CD4-positive, alpha-beta memory T cell (primary cell): ENCODE results near the gene ARID4A. TPM values are rescaled to one million over a fixed set of nuclear protein-coding genes. Genes with fewer than 3 reads are reported as not detected.

Experiments used
- CTCF ChIA-PET: fragments of 350-600 bp; sonication (Branson Sonifier 250); formaldehyde crosslinking; loops from one replicate; lab custom pipeline; 2021; ENCODE audit warnings: inconsistent platforms; ENCODE audit not compliant: partially characterized antibody; lab: Charles Lee
- POLR2A ChIA-PET: fragments of 350-600 bp; sonication (Branson Sonifier 250); formaldehyde crosslinking; loops from one replicate; lab custom pipeline; 2021; ENCODE audit not compliant: partially characterized antibody; lab: Charles Lee
- DNase-seq, 5 donors: peaks; one replicate each; pipeline versions ENCODE4 v3.0.0 to v3.0.0-alpha.2; 2020 to 2022; ENCODE audit warnings: mixed read lengths in 1 of 5
- H3K27ac ChIP-seq: one replicate; pipeline ENCODE4 v1.7.0; 2013; ENCODE audit warnings: low read depth, low read length
- H3K27me3 ChIP-seq: 2 replicates; pipeline ENCODE4 v1.7.0; 2013; ENCODE audit warnings: mild to moderate bottlenecking, low read length, moderate library complexity; ENCODE audit not compliant: insufficient read depth
- H3K36me3 ChIP-seq: 2 replicates; pipeline ENCODE4 v1.7.0; 2013; ENCODE audit warnings: mild to moderate bottlenecking, low read length, moderate library complexity; ENCODE audit not compliant: insufficient read depth
- H3K4me1 ChIP-seq: 2 replicates; pipeline ENCODE4 v1.7.0; 2013; ENCODE audit warnings: mild to moderate bottlenecking, low read length, moderate library complexity; ENCODE audit not compliant: insufficient read depth
- H3K4me3 ChIP-seq, 2 donors: one replicate each; pipeline ENCODE4 v1.7.0; 2013; ENCODE audit warnings: low read length in 2 of 2, mild to moderate bottlenecking in 1 of 2
- H3K9me3 ChIP-seq, 2 donors: one replicate each; pipeline ENCODE4 v1.7.0; 2013; ENCODE audit warnings: low read length in 2 of 2, control low read depth in 1 of 2; ENCODE audit not compliant: control insufficient read depth in 1 of 2
- H3K27ac Mint-ChIP-seq, 7 donors: one replicate each; pipeline ENCODE4 v1.8.0; 2020 to 2021; ENCODE audit warnings: mixed read lengths in 7 of 7, mild to moderate bottlenecking in 6 of 7, inconsistent platforms in 3 of 7, moderate library complexity in 3 of 7
- H3K27me3 Mint-ChIP-seq, 2 donors: one replicate each; pipeline ENCODE4 v1.8.0; 2020 to 2021; ENCODE audit warnings: mixed read lengths in 2 of 2
- H3K36me3 Mint-ChIP-seq, 2 donors: one replicate each; pipeline ENCODE4 v1.8.0; 2020 to 2021; ENCODE audit warnings: mixed read lengths in 2 of 2, inconsistent platforms in 1 of 2, mild to moderate bottlenecking in 1 of 2
- H3K4me1 Mint-ChIP-seq, 4 donors: one replicate each; pipeline ENCODE4 v1.8.0; 2020 to 2021; ENCODE audit warnings: mixed read lengths in 4 of 4, mild to moderate bottlenecking in 1 of 4
- H3K4me3 Mint-ChIP-seq, 8 donors: one replicate each; pipeline ENCODE4 v1.8.0; 2020 to 2021; ENCODE audit warnings: mixed read lengths in 8 of 8, mild to moderate bottlenecking in 7 of 8, moderate library complexity in 6 of 8, inconsistent platforms in 3 of 8
- H3K9me3 Mint-ChIP-seq, 8 donors: one replicate each; pipeline ENCODE4 v1.8.0; 2020 to 2021; ENCODE audit warnings: mixed read lengths in 8 of 8, mild to moderate bottlenecking in 5 of 8, inconsistent platforms in 3 of 8, moderate library complexity in 1 of 8
- intact Hi-C: fragments of 100-400 bp; cut with micrococcal nuclease; formaldehyde crosslinking; loops from one replicate; pipeline ENCODE4 v1.15.1; 2023
- polyA plus RNA-seq, 2 donors: library from polyadenylated mRNA; unstranded; fragments of 300-500 nt; fragmentation: Illumina TruSeq; gene quantifications; one replicate each; pipeline ENCODE4 v1.2.3, GENCODE V29; 2021
- total RNA-seq, 2 experiments: library from RNA; stranded (reverse); gene quantifications; one replicate each; pipeline ENCODE4 v1.2.3, GENCODE V29; 2021

The ARID4A gene
- total and polyA plus RNA-seq, 4 experiments from 2014 or later = 12.8 to 84.1 (median 58.8) TPM

GRCh38 chr14:58299401-58300330 lies 1.3 kb downstream of the ARID4A start:
- Histone ChIP-seq H3K27ac (peak overlapping the region; percentile 73), H3K9me3 (no peaks in the 10 kb centered on the region), H3K27me3 (no peaks in the 10 kb centered on the region), H3K36me3 (peaks cover 16% of the 10 kb centered on the region), H3K4me3 (peak overlapping the region; percentile 77 to 90), H3K4me1 (peaks cover 53% of the 10 kb centered on the region)
- H3K9me3 Mint-ChIP-seq = no peaks in the 10 kb centered on the region
- H3K4me3 Mint-ChIP-seq = peak overlapping the region; percentile 95 to 99 (median 98)
- peaks cover 19 to 36% of the 10 kb centered on the region in 2 donors for H3K36me3 Mint-ChIP-seq
- no peaks in the 10 kb centered on the region for H3K27me3 Mint-ChIP-seq
- ChIA-PET CTCF (interaction anchor here (0.6 to 1.6 kb wide), 4 partner anchors 14 to 93 kb away, joined by 3 to 5 read pairs (median 4); partner anchors contain the start of gene PSMA3), POLR2A (interaction anchor here (0.5 to 4.5 kb wide), 21 partner anchors 8 to 910 kb away, joined by 3 to 91 read pairs (median 11); partner anchors contain the start of genes ACTR10, KIAA0586, NAA30 and PSMA3)
- DNase-seq = peak in 1 of 5 donors; percentile 36
- peak overlapping the region; percentile 89 to 97 (median 95) for H3K27ac Mint-ChIP-seq
- peaks cover 24 to 56% (median 28%) of the 10 kb centered on the region in 4 donors for H3K4me1 Mint-ChIP-seq
- intact Hi-C loops = no loop called here

DNA sequence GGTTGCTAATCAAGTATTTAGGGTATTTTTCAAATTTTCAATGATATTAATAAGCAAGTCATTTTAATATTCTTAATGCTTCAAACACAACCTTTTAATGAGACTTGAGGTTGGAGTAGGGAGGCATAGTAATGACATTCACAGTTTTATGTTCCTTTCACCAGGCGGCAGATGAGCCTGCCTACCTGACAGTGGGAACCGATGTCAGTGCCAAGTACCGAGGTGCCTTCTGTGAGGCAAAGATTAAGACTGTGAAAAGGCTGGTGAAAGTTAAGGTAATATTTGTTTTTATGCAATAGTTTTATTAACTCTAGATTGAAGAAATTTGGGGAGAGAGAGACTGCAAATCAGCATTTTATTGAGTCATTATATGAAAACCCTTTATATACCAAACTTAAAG lies 3.1 kb downstream of the ARID4A start:
- peak overlapping the region in 1 of 7 donors; percentile 18 for H3K27ac Mint-ChIP-seq
- POLR2A ChIA-PET = interaction anchor here (4.5 kb wide), 1 partner anchor 56 kb away, joined by 91 read pairs; the partner anchor contains the start of gene PSMA3
- no peaks in the 10 kb centered on the region for H3K27me3 Mint-ChIP-seq

DNA sequence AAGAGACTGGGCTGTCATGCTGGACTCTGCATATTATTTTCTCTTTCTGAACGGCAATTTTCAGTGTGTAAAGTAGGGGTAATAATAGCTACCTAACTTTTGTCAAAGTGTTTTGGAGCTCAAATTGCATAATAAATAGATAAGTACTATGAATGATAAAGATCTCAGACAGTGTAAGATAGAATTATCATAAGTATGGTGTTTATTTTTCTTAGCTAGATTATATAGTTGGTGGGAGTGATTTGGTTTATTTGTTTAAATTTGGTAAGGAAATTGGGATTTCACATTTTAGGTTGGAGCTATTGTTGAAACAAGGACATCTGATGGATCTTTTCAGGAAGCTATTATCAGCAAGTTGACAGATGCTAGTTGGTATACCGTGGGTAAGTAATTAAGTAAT lies 7.4 kb downstream of the ARID4A start:
- POLR2A ChIA-PET = interaction anchor here (4.4 kb wide), 1 partner anchor 7 kb away, joined by 15 read pairs; the partner anchor contains the start of gene ARID4A
- no peaks in the 10 kb centered on the region for H3K9me3 Mint-ChIP-seq

More for the DNA sequence above, 3.1 kb downstream of the ARID4A start:
- intact Hi-C loops = no loop called here
- peaks cover 24 to 48% (median 28%) of the 10 kb centered on the region in 4 donors for H3K4me1 Mint-ChIP-seq
- Histone ChIP-seq H3K9me3 (no peaks in the 10 kb centered on the region), H3K4me3 (no peak overlapping the region), H3K4me1 (peaks cover 35% of the 10 kb centered on the region), H3K27ac (no peak overlapping the region), H3K36me3 (peaks cover 25% of the 10 kb centered on the region), H3K27me3 (no peaks in the 10 kb centered on the region)
- CTCF ChIA-PET = no interaction called here
- no peaks in the 10 kb centered on the region for H3K9me3 Mint-ChIP-seq
- peaks cover 22 to 42% of the 10 kb centered on the region in 2 donors for H3K36me3 Mint-ChIP-seq
- DNase-seq = no peak
- no peak overlapping the region for H3K4me3 Mint-ChIP-seq

DNA sequence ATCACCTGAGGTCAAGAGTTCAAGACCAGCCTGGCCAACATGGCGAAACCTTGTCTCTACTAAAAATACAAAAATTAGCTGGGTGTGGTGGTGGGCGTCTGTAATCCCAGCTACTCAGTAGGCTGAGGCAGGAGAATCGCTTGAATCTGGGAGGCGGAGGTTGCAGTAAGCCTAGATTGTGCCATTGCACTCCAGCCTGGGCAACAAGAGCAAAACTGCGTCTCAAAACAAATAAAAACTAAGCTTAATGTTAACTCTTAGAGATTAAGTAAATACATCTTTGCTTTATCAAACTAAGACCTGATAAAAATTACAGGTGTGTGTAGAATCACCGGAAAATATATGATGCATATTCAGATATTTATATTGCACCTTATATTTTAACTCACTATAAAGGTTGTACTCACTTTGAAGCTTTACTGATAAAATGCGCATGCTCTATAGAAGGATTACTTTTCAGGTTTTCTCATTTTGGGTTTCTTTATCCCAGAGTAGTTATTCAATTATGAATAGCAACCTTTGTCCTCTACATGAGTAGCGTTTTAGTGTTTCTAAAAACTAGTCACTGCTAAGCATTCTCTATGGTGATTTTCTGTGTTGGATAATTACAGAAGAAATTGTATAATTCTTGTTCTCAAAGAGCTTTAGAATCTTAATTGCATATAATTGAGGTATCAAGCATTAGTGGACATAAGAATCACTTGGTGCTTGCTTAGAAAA lies 9.4 kb downstream of the ARID4A start:
- intact Hi-C loops = no loop called here
- ChIA-PET POLR2A (interaction anchor here (4.4 kb wide), 1 partner anchor 9 kb away, joined by 15 read pairs; the partner anchor contains the start of gene ARID4A), CTCF (no interaction called here)
- Histone ChIP-seq H3K27ac (no peak overlapping the region), H3K4me1 (peaks cover 8% of the 10 kb centered on the region), H3K9me3 (no peaks in the 10 kb centered on the region), H3K27me3 (no peaks in the 10 kb centered on the region), H3K4me3 (no peak overlapping the region), H3K36me3 (peaks cover 33% of the 10 kb centered on the region)
- no peaks in the 10 kb centered on the region for H3K27me3 Mint-ChIP-seq
- DNase-seq = no peak
- H3K27ac Mint-ChIP-seq = peak overlapping the region in 1 of 7 donors; percentile 87
- H3K4me3 Mint-ChIP-seq = no peak overlapping the region
- H3K4me1 Mint-ChIP-seq = peaks cover 14 to 44% (median 19%) of the 10 kb centered on the region in 4 donors
- H3K9me3 Mint-ChIP-seq = no peaks in the 10 kb centered on the region
- H3K36me3 Mint-ChIP-seq = peaks cover 29 to 62% of the 10 kb centered on the region in 2 donors

More for the DNA sequence above, 7.4 kb downstream of the ARID4A start:
- H3K27ac ChIP-seq = no peak overlapping the region
- H3K36me3 ChIP-seq = peaks cover 40% of the 10 kb centered on the region
- H3K4me3 Mint-ChIP-seq = no peak overlapping the region
- intact Hi-C loops = no loop called here
- no peak for DNase-seq
- no peak overlapping the region for H3K4me3 ChIP-seq
- H3K27me3 ChIP-seq = no peaks in the 10 kb centered on the region
- H3K4me1 ChIP-seq = peaks cover 18% of the 10 kb centered on the region
- peak overlapping the region in 3 of 7 donors; percentile 23 to 43 (median 23) for H3K27ac Mint-ChIP-seq
- peaks cover 29 to 65% of the 10 kb centered on the region in 2 donors for H3K36me3 Mint-ChIP-seq
- CTCF ChIA-PET = interaction anchor here (1.1 kb wide), 1 partner anchor 57 kb away, joined by 4 read pairs; no protein-coding TSS in a partner anchor
- no peaks in the 10 kb centered on the region for H3K9me3 ChIP-seq
- H3K27me3 Mint-ChIP-seq = no peaks in the 10 kb centered on the region
- peaks cover 16 to 51% (median 27%) of the 10 kb centered on the region in 4 donors for H3K4me1 Mint-ChIP-seq

DNA sequence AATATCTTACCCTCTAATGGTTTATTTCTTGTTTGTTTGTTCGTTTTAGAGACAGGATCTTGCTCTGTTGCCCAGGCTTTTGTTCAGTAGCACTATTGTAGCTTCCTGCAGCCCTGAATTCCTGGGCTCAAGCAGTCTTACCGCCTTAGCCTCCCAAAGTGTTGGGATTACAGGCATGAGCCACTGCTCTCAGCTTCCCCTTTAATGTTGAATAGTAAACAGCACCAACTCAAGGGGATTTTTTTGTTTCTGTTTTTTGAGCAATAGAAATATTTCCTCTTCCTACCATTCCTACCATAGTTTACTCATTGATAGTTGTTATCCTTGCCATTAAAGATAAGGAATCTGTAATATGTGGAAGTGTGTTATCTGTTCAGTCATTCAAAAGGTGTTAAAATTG lies 10.7 kb downstream of the ARID4A start:
- CTCF ChIA-PET = no interaction called here
- no peak overlapping the region for H3K4me3 Mint-ChIP-seq
- no peak for DNase-seq
- H3K9me3 Mint-ChIP-seq = no peaks in the 10 kb centered on the region
- H3K27me3 Mint-ChIP-seq = no peaks in the 10 kb centered on the region
- Histone ChIP-seq H3K9me3 (no peaks in the 10 kb centered on the region), H3K27ac (no peak overlapping the region), H3K27me3 (no peaks in the 10 kb centered on the region), H3K4me3 (no peak overlapping the region), H3K4me1 (peaks cover 5% of the 10 kb centered on the region), H3K36me3 (peaks cover 26% of the 10 kb centered on the region)
- H3K36me3 Mint-ChIP-seq = peaks cover 24 to 68% of the 10 kb centered on the region in 2 donors
- intact Hi-C loops = no loop called here
- POLR2A ChIA-PET = interaction anchor here (4.4 kb wide), 1 partner anchor 11 kb away, joined by 15 read pairs; the partner anchor contains the start of gene ARID4A
- peaks cover 11 to 46% (median 17%) of the 10 kb centered on the region in 4 donors for H3K4me1 Mint-ChIP-seq
- peak overlapping the region in 2 of 7 donors; percentile 2 to 39 for H3K27ac Mint-ChIP-seq

DNA sequence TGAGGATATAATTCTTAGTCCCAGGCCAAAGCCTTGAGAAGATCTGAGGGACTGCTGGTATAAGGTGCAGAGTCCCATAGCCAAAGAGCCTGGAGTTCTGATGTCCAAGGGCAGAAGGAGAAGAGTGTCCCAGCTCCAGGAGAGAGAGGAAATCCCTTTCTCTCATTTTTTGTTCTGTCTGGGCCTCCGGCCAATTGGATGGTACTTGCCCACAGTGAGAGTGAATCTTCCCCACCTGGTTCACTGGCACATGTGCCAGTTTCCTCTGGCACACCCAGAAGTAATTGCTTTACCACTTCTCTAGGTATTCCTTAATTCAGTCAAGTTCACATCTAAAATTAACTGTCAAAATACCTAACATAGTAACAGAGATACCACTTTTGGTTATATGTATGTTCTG lies 15.3 kb downstream of the ARID4A start:
- POLR2A ChIA-PET = interaction anchor here (1.5 to 1.7 kb wide), 2 partner anchors 12 to 15 kb away, joined by 4 to 12 read pairs; partner anchors contain the start of gene ARID4A
- CTCF ChIA-PET = interaction anchor here (1.4 kb wide), 1 partner anchor 16 kb away, joined by 6 read pairs; the partner anchor contains the start of gene ARID4A
- H3K27ac ChIP-seq = no peak overlapping the region
- H3K36me3 Mint-ChIP-seq = peaks cover 27 to 51% of the 10 kb centered on the region in 2 donors
- H3K9me3 Mint-ChIP-seq = no peaks in the 10 kb centered on the region
- intact Hi-C loops = no loop called here
- no peaks in the 10 kb centered on the region for H3K9me3 ChIP-seq
- H3K36me3 ChIP-seq = peaks cover 12% of the 10 kb centered on the region
- H3K4me3 Mint-ChIP-seq = no peak overlapping the region
- peak overlapping the region in 3 of 7 donors; percentile 42 to 57 (median 46) for H3K27ac Mint-ChIP-seq
- H3K4me1 ChIP-seq = peaks cover 5% of the 10 kb centered on the region
- H3K4me1 Mint-ChIP-seq = peaks cover 6 to 19% (median 10%) of the 10 kb centered on the region in 4 donors
- DNase-seq = no peak
- H3K4me3 ChIP-seq = no peak overlapping the region
- H3K27me3 ChIP-seq = no peaks in the 10 kb centered on the region
- no peaks in the 10 kb centered on the region for H3K27me3 Mint-ChIP-seq
